ENCODE data around the gene PTTG2.

Gene PTTG2

DNA sequence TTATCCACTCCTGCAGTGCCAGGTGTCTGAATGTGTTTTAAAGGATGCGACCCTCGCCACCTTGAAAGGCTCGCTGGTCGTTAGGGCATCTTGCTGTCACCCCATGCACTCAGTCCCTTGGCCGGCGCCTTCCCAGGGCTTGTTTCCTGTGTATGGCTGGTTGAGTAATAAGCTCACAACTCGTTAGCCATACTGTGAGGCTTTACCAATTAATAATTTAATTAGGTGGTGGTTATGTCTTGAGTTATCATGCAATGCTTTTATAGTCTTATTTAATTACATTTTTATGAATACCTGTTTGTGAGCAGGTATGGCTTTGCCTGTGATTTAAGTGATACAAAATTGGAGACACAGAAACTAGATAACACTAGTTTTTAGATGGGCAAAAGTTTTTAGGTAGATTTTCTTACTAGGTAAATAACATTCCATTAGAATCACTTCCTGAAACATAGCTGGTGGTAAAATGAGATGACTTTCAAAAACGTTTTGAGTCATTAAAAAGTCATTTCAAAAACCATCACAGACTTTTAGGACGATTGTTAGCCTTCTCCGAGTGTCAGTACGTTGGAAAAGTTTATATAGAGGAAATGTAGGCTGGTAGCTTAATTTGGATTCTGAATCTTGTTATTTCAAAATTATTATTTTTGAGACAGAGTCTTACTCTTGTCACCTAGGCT, 18.2 kb downstream of the PTTG2 start:
- TF ChIP-seq TCF12 (IDR thresholded peaks at IDR 0.05; ENCODE audit: low read depth): no peak
- TF ChIP-seq, protein P1, sequence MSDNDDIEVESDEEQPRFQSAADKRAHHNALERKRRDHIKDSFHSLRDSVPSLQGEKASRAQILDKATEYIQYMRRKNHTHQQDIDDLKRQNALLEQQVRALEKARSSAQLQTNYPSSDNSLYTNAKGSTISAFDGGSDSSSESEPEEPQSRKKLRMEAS (IDR thresholded peaks at IDR 0.05): no peak

DNA sequence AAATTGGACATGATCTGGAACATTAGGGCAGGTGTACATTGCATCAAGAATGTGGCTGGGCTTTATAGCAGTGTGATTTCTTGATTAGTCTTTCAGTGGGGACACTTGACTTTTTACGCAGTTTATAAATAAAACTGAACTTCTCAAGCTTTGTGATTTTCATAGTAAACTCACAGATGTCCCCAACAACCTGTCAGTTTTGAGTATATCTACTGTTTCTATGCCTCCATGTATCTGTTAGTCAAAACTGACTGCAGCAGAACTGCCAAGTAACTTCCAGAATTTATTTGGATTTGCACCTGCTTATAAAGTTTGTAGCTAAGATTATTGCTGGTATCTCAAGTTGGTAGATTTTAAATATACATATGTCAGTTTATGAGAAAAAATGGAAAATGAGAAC, 20.0 kb downstream of the PTTG2 start:
- no peak for TF ChIP-seq CREB1 (IDR thresholded peaks at IDR 0.05; ENCODE audit: low read depth)
- TF ChIP-seq, protein P1 (IDR thresholded peaks at IDR 0.05): no peak
- TF ChIP-seq CEBPB (IDR thresholded peaks at IDR 0.05): no peak
- TF ChIP-seq YY1 (IDR thresholded peaks at IDR 0.05; ENCODE audit: low read depth): no peak
- TF ChIP-seq, protein P2, sequence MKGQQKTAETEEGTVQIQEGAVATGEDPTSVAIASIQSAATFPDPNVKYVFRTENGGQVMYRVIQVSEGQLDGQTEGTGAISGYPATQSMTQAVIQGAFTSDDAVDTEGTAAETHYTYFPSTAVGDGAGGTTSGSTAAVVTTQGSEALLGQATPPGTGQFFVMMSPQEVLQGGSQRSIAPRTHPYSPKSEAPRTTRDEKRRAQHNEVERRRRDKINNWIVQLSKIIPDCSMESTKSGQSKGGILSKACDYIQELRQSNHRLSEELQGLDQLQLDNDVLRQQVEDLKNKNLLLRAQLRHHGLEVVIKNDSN (IDR thresholded peaks at IDR 0.05): no peak
- TF ChIP-seq TCF12 (IDR thresholded peaks at IDR 0.05; ENCODE audit: low read depth): no peak
- no peak for TF ChIP-seq EGR1 (IDR thresholded peaks at IDR 0.05)
- no peak for TF ChIP-seq RAD21 (IDR thresholded peaks at IDR 0.05; ENCODE audit: low read depth)
- no peak for TF ChIP-seq EP300 (IDR thresholded peaks at IDR 0.05; ENCODE audit: borderline replicate concordance)
- TF ChIP-seq FOXM1 (IDR thresholded peaks at IDR 0.05; ENCODE audit: borderline replicate concordance, low read depth): no peak

DNA sequence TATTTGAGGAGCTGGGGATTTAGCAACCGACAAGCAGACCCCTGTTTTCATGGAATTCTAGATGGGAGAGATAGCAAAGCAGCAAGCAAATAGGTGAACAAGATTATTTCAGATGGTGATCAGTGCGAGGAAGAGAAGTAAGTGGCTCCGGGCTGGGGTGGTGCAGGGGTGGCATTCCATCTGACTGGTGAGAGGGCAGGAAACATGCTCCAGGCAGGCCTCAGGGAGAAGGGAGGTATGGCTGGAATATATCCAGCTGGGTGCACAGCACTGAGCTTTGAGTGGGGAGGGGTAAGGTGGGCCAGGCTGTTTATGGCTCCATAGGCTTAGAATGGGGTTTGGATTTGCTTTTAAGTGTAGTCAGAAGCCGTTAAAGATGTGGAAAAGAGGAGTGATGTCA, 21.2 kb downstream of the PTTG2 start:
- no peak for TF ChIP-seq CREB1 (IDR thresholded peaks at IDR 0.05; ENCODE audit: low read depth)
- no peak for TF ChIP-seq NFIC (IDR thresholded peaks at IDR 0.05)
- TF ChIP-seq YY1 (IDR thresholded peaks at IDR 0.05; ENCODE audit: low read depth): no peak
- no peak for TF ChIP-seq EGR1 (IDR thresholded peaks at IDR 0.05)

DNA sequence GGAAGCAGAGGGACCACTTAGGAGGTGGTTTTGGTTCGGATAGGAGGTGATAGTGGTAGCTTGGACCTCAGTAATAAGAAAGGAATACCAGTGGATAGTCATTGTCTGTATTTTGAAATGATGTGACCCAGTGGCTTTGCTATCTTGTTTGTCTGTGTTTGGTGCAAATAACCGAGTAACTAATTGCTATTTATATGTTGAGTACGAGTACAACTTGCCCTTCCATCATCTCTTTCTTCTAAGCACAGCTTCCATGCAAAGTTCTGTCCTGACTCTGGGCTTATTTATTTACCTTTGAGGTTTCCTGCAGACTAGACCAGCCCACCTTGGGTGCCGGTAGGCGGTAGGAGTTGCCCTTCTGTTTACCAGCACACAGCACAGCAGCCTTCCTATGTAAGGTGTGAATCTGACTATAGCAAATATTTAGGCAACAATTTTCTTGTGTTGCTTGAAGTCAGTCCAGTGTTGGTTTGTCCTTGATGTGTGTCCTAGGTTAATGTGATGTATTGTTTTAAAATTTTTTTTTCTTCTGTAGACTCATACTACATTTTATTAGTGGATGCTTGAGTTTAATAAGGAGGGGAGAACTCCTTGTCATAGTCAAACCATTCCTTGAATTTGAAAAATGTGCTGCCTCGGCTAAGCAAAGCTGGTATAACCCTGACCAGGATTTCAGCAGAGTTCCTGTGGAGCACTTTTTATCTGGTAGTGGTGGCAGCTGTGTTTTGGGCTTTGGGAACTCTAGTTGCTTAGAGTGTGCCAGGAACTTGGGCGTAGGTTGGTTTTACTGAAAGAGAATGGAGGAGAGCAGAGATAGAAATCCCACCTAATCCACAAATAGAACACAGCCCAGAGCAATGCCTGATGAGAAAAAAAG, 21.9 kb downstream of the PTTG2 start:
- TF ChIP-seq NFIC (IDR thresholded peaks at IDR 0.05): no peak
- TF ChIP-seq, protein P3, sequence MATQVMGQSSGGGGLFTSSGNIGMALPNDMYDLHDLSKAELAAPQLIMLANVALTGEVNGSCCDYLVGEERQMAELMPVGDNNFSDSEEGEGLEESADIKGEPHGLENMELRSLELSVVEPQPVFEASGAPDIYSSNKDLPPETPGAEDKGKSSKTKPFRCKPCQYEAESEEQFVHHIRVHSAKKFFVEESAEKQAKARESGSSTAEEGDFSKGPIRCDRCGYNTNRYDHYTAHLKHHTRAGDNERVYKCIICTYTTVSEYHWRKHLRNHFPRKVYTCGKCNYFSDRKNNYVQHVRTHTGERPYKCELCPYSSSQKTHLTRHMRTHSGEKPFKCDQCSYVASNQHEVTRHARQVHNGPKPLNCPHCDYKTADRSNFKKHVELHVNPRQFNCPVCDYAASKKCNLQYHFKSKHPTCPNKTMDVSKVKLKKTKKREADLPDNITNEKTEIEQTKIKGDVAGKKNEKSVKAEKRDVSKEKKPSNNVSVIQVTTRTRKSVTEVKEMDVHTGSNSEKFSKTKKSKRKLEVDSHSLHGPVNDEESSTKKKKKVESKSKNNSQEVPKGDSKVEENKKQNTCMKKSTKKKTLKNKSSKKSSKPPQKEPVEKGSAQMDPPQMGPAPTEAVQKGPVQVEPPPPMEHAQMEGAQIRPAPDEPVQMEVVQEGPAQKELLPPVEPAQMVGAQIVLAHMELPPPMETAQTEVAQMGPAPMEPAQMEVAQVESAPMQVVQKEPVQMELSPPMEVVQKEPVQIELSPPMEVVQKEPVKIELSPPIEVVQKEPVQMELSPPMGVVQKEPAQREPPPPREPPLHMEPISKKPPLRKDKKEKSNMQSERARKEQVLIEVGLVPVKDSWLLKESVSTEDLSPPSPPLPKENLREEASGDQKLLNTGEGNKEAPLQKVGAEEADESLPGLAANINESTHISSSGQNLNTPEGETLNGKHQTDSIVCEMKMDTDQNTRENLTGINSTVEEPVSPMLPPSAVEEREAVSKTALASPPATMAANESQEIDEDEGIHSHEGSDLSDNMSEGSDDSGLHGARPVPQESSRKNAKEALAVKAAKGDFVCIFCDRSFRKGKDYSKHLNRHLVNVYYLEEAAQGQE (IDR thresholded peaks at IDR 0.05; ENCODE audit: low read depth): no peak
- no peak for TF ChIP-seq YY1 (IDR thresholded peaks at IDR 0.05; ENCODE audit: low read depth)
- no peak for TF ChIP-seq ZBTB7A (IDR thresholded peaks at IDR 0.05; ENCODE audit: low read depth)
- TF ChIP-seq TCF12 (IDR thresholded peaks at IDR 0.05; ENCODE audit: low read depth): no peak
- TF ChIP-seq TAF1 (IDR thresholded peaks at IDR 0.05; ENCODE audit: low read depth): no peak
- TF ChIP-seq EP300 (IDR thresholded peaks at IDR 0.05; ENCODE audit: borderline replicate concordance): no peak
- TF ChIP-seq, protein P1 (IDR thresholded peaks at IDR 0.05): no peak
- TF ChIP-seq CEBPB (IDR thresholded peaks at IDR 0.05): no peak
- TF ChIP-seq RAD21 (IDR thresholded peaks at IDR 0.05; ENCODE audit: low read depth): no peak
- TF ChIP-seq CREB1 (IDR thresholded peaks at IDR 0.05; ENCODE audit: low read depth): no peak
- TF ChIP-seq, protein P2 (IDR thresholded peaks at IDR 0.05): no peak

DNA sequence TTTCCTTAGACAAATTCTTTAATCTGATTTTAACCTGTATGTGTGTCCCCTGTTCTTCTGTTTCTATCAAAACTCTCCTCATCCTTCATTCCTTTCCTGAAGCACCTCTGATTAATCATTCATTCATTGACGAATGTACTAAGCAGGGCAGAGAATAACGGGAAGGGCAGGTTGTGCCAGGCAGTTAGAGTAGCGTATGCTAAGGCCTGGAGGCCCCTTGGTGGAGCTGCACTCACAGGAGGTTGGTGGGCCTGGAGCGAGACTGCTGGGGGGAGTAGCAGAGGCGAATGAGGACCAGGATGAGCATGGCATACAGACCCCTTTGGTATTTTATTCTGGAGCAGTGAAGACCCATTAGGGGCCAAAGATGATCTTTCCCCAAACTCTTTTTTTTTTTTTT, 22.5 kb downstream of the PTTG2 start:
- TF ChIP-seq ZBTB7A (IDR thresholded peaks at IDR 0.05; ENCODE audit: low read depth) (no peak), RAD21 (IDR thresholded peaks at IDR 0.05; ENCODE audit: low read depth) (no peak), FOXM1 (IDR thresholded peaks at IDR 0.05; ENCODE audit: borderline replicate concordance, low read depth) (no peak), CREB1 (IDR thresholded peaks at IDR 0.05; ENCODE audit: low read depth) (no peak)

DNA sequence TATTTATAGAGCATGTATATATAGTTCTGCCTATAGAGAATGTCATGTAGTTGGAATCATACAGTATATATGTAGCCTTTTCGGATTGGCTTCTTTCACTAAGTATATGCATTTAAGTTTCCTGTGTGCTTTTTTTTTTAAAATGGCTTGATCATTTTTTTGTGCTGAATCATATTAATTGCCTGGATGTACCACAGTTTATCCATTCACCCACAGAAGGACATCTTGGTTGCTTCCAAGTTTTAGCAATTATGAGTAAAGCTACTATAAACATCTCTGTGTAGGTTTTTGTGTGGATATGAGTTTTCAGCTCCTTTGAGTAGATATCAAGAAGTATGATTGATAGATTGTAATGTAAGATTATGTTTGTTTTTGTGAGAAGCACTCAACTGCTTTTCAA, 23.8 kb downstream of the PTTG2 start:
- TF ChIP-seq EP300 (IDR thresholded peaks at IDR 0.05; ENCODE audit: borderline replicate concordance) (no peak), YY1 (IDR thresholded peaks at IDR 0.05; ENCODE audit: low read depth) (no peak), ZBTB7A (IDR thresholded peaks at IDR 0.05; ENCODE audit: low read depth) (no peak)
- TF ChIP-seq, protein P1 (IDR thresholded peaks at IDR 0.05): no peak

DNA sequence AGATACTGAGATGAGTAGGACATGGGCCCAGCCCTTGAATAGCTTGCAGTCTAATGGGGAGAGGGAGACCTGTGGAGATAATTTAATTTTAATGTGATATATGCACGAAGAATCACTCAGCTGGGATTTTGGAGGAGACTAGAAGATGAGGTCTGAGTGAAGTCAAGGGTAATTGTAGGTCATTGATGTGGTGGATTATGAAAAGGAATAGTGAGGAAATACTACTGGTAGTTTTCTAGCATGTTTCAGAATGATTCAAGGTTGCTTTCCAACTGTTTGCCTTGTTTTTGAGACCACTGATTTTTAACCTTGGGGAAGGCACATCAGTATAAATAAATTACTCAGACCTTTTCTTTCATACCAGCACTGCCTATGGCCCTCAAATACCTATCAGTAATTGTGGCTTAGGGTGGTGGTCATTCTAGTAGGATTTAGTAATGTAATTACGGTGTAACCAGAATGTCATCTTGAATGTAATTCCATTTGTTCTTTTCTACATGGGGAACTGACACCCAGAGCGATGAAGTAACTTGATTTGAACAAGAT, 25.6 kb downstream of the PTTG2 start:
- TF ChIP-seq EP300 (IDR thresholded peaks at IDR 0.05; ENCODE audit: borderline replicate concordance) (no peak), EGR1 (IDR thresholded peaks at IDR 0.05) (no peak), TAF1 (IDR thresholded peaks at IDR 0.05; ENCODE audit: low read depth) (no peak), YY1 (IDR thresholded peaks at IDR 0.05; ENCODE audit: low read depth) (no peak), CEBPB (IDR thresholded peaks at IDR 0.05) (no peak), ZBTB7A (IDR thresholded peaks at IDR 0.05; ENCODE audit: low read depth) (no peak), CREB1 (IDR thresholded peaks at IDR 0.05; ENCODE audit: low read depth) (no peak), TCF12 (IDR thresholded peaks at IDR 0.05; ENCODE audit: low read depth) (no peak), FOXM1 (IDR thresholded peaks at IDR 0.05; ENCODE audit: borderline replicate concordance, low read depth) (no peak), TEAD4 (IDR thresholded peaks at IDR 0.05) (no peak), NFIC (IDR thresholded peaks at IDR 0.05) (no peak), RAD21 (IDR thresholded peaks at IDR 0.05; ENCODE audit: low read depth) (no peak)
- TF ChIP-seq, protein P1 (IDR thresholded peaks at IDR 0.05): no peak
- TF ChIP-seq, protein P3 (IDR thresholded peaks at IDR 0.05; ENCODE audit: low read depth): no peak
